ENCODE results near the gene BRD1. TPM values are rescaled to one million over a fixed set of nuclear protein-coding genes. Genes with fewer than 3 reads are reported as not detected.

BRD1 gene
- total RNA-seq, 1 experiment from 2014 or later = 31.3 TPM

DNA sequence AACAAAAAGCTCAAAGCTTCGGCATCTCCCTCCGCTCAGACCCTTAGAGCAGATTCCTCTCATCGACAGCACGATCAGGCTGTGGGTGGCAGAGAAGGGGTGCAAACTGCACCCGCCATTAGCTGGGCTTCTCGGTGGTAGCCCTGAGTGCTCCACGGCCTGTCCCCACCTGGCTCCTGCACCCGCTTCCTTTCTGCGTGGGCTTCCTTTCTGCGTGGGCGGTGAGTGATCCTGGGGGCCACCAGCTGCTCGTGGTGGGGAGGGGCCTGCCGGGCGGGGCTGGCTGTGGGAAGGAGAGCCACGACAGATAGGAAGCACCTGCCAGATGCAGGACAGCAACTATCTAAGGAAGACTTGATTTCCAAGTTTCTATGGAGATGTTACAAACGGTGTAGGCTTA is 55.0 kb downstream of the BRD1 start:
- Histone ChIP-seq H3K27me3 (ENCODE audit: insufficient read depth, low read length) (no peaks in the 10 kb centered on the region), H3K79me2 (ENCODE audit: insufficient read depth, low read length) (no peaks in the 10 kb centered on the region; the same call in 1 of the 2 replicates), H2AFZ (ENCODE audit: low read depth, low read length, poor library complexity, severe bottlenecking) (no peak overlapping the region), H3K27ac (ENCODE audit: low read depth, low read length) (no peak overlapping the region), H3K9ac (ENCODE audit: low read length) (no peak overlapping the region), H3K9me3 (ENCODE audit: control insufficient read depth in 1 of 2, insufficient read depth in 1 of 2, low read depth in 1 of 2, low read length in 2 of 2) (no peaks in the 10 kb centered on the region), H3K36me3 (ENCODE audit: control insufficient read depth in 1 of 2, insufficient read depth in 2 of 2, low read length in 2 of 2) (peaks cover 6 to 15% of the 10 kb centered on the region in 2 experiments; a peak in 3 of 4 replicates), H3K4me1 (ENCODE audit: control insufficient read depth in 1 of 2, insufficient read depth in 2 of 2, low read length in 2 of 2) (no peaks in the 10 kb centered on the region), H3K9me2 (ENCODE audit: insufficient read depth) (no peaks in the 10 kb centered on the region), H4K20me1 (ENCODE audit: insufficient read depth) (peaks cover 7% of the 10 kb centered on the region; the same call in 1 of the 2 replicates), H3K4me2 (ENCODE audit: low read length) (no peak overlapping the region), H3K4me3 (replicated peaks in 1 of 2; ENCODE audit: low read depth in 1 of 2, low read length in 2 of 2) (no peak overlapping the region)
- DNase-seq (ENCODE audit: low read depth, low spot score) (no peak), ATAC-seq (no peak)
- intact Hi-C loops (cut with micrococcal nuclease) = no loop called here
- POLR2A ChIA-PET = no interaction called here
- CTCF ChIA-PET = no interaction called here
- BruUV-seq (replicated peaks) = no TSS peak
- TF ChIP-seq MAX (IDR thresholded peaks at IDR 0.05) (no peak), EGR1 (IDR thresholded peaks at IDR 0.05; ENCODE audit: low read depth) (no peak), RAD21 (IDR thresholded peaks at IDR 0.05; ENCODE audit: low read depth) (no peak), ZFX (IDR thresholded peaks at IDR 0.05) (no peak), POLR2A (IDR thresholded peaks at IDR 0.05; ENCODE audit: borderline replicate concordance, extremely low read depth, insufficient read depth, insufficient read length) (no peak), REST (IDR thresholded peaks at IDR 0.05; ENCODE audit: low read depth) (no peak), EZH2phosphoT487 (IDR thresholded peaks at IDR 0.05; ENCODE audit: borderline replicate concordance) (no peak), JUND (IDR thresholded peaks at IDR 0.05) (no peak), YY1 (IDR thresholded peaks at IDR 0.05; ENCODE audit: extremely low read depth, insufficient replicate concordance, low read depth, low read length) (no peak), FOSL1 (IDR thresholded peaks at IDR 0.05; ENCODE audit: low read depth) (no peak)
- TF ChIP-seq, protein P1, sequence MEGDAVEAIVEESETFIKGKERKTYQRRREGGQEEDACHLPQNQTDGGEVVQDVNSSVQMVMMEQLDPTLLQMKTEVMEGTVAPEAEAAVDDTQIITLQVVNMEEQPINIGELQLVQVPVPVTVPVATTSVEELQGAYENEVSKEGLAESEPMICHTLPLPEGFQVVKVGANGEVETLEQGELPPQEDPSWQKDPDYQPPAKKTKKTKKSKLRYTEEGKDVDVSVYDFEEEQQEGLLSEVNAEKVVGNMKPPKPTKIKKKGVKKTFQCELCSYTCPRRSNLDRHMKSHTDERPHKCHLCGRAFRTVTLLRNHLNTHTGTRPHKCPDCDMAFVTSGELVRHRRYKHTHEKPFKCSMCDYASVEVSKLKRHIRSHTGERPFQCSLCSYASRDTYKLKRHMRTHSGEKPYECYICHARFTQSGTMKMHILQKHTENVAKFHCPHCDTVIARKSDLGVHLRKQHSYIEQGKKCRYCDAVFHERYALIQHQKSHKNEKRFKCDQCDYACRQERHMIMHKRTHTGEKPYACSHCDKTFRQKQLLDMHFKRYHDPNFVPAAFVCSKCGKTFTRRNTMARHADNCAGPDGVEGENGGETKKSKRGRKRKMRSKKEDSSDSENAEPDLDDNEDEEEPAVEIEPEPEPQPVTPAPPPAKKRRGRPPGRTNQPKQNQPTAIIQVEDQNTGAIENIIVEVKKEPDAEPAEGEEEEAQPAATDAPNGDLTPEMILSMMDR (IDR thresholded peaks at IDR 0.05 in 2 of 3, conservative IDR thresholded peaks at IDR 0.05 in 1 of 3; ENCODE audit: borderline replicate concordance in 1 of 3, insufficient read depth in 1 of 3, low read depth in 2 of 3, low read length in 2 of 3) = no peak
- TF ChIP-seq, protein P2, sequence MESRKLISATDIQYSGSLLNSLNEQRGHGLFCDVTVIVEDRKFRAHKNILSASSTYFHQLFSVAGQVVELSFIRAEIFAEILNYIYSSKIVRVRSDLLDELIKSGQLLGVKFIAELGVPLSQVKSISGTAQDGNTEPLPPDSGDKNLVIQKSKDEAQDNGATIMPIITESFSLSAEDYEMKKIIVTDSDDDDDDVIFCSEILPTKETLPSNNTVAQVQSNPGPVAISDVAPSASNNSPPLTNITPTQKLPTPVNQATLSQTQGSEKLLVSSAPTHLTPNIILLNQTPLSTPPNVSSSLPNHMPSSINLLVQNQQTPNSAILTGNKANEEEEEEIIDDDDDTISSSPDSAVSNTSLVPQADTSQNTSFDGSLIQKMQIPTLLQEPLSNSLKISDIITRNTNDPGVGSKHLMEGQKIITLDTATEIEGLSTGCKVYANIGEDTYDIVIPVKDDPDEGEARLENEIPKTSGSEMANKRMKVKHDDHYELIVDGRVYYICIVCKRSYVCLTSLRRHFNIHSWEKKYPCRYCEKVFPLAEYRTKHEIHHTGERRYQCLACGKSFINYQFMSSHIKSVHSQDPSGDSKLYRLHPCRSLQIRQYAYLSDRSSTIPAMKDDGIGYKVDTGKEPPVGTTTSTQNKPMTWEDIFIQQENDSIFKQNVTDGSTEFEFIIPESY (IDR thresholded peaks at IDR 0.05; ENCODE audit: extremely low read depth, insufficient replicate concordance, low read length) = no peak
- RAD21 ChIA-PET (ENCODE audit: low non-redundant PET in 1 of 2, low total read pairs in 2 of 2, uncharacterized antibody in 2 of 2, unreplicated experiment in 2 of 2) = no interaction called here
